CD8-positive, alpha-beta memory T cell (primary cell): Measurements from ENCODE around the gene PEX14. TPM values are rescaled to one million over a fixed set of nuclear protein-coding genes. Genes with fewer than 3 reads are reported as not detected.

Source experiments
- CTCF ChIA-PET: fragments of 350-600 bp; sonication (Branson Sonifier 250); formaldehyde crosslinking; loops from one replicate; lab custom pipeline; 2021; ENCODE audit warnings: antibody characterized with exemption; lab: Charles Lee
- POLR2A ChIA-PET: fragments of 350-600 bp; sonication (Branson Sonifier 250); formaldehyde crosslinking; loops from one replicate; lab custom pipeline; 2021; ENCODE audit warnings: antibody characterized with exemption; lab: Charles Lee
- DNase-seq, 5 donors: peaks; one replicate each; pipeline versions ENCODE4 v3.0.0 to v3.0.0-alpha.2; 2020 to 2022; ENCODE audit warnings: mixed read lengths in 1 of 5
- H3K27ac ChIP-seq: one replicate; pipeline ENCODE4 v1.7.0; 2013; ENCODE audit warnings: low read depth, mild to moderate bottlenecking, low read length, moderate library complexity
- H3K27me3 ChIP-seq: 2 replicates; pipeline ENCODE4 v1.7.0; 2013; ENCODE audit warnings: low read length, mild to moderate bottlenecking; ENCODE audit not compliant: insufficient read depth, poor library complexity, severe bottlenecking
- H3K36me3 ChIP-seq: 2 replicates; pipeline ENCODE4 v1.7.0; 2013; ENCODE audit warnings: mild to moderate bottlenecking, low read length, moderate library complexity; ENCODE audit not compliant: insufficient read depth
- H3K4me1 ChIP-seq: 2 replicates; pipeline ENCODE4 v1.7.0; 2013; ENCODE audit warnings: mild to moderate bottlenecking, low read length, moderate library complexity; ENCODE audit not compliant: insufficient read depth
- H3K4me3 ChIP-seq: 2 replicates; pipeline ENCODE4 v1.7.0; 2013; ENCODE audit warnings: mild to moderate bottlenecking, low read length
- H3K9me3 ChIP-seq: 2 replicates; pipeline ENCODE4 v1.7.0; 2013; ENCODE audit warnings: mild to moderate bottlenecking, low read length
- H3K27ac Mint-ChIP-seq, 8 donors: one replicate each; pipeline ENCODE4 v1.8.0; 2020 to 2021; ENCODE audit warnings: mixed read lengths in 8 of 8, mild to moderate bottlenecking in 6 of 8, inconsistent platforms in 3 of 8, moderate library complexity in 3 of 8
- H3K27me3 Mint-ChIP-seq, 2 donors: one replicate each; pipeline ENCODE4 v1.8.0; 2020 to 2021; ENCODE audit warnings: mixed read lengths in 2 of 2, mild to moderate bottlenecking in 1 of 2, moderate library complexity in 1 of 2
- H3K36me3 Mint-ChIP-seq, 3 donors: one replicate each; pipeline ENCODE4 v1.8.0; 2020 to 2021; ENCODE audit warnings: mixed read lengths in 3 of 3, inconsistent platforms in 1 of 3, mild to moderate bottlenecking in 1 of 3
- H3K4me1 Mint-ChIP-seq, 3 donors: one replicate each; pipeline ENCODE4 v1.8.0; 2020 to 2021; ENCODE audit warnings: mixed read lengths in 3 of 3, inconsistent platforms in 1 of 3, mild to moderate bottlenecking in 1 of 3
- H3K4me3 Mint-ChIP-seq, 7 donors: one replicate each; pipeline ENCODE4 v1.8.0; 2020 to 2021; ENCODE audit warnings: mixed read lengths in 7 of 7, mild to moderate bottlenecking in 6 of 7, moderate library complexity in 4 of 7, inconsistent platforms in 2 of 7
- H3K9me3 Mint-ChIP-seq, 5 donors: one replicate each; pipeline ENCODE4 v1.8.0; 2020 to 2022; ENCODE audit warnings: mixed read lengths in 5 of 5, mild to moderate bottlenecking in 3 of 5, moderate library complexity in 2 of 5, inconsistent platforms in 1 of 5
- polyA plus RNA-seq: library from polyadenylated mRNA; unstranded; fragments of 300-500 nt; fragmentation: Illumina TruSeq; gene quantifications from one replicate; pipeline ENCODE4 v1.2.3, GENCODE V29; 2021
- total RNA-seq, 2 experiments: library from RNA; stranded (reverse); gene quantifications; one replicate each; pipeline ENCODE4 v1.2.3, GENCODE V29; 2021

PEX14 gene
- total and polyA plus RNA-seq, 3 experiments from 2014 or later = 5.1 to 22.2 (median 18.2) TPM

DNA sequence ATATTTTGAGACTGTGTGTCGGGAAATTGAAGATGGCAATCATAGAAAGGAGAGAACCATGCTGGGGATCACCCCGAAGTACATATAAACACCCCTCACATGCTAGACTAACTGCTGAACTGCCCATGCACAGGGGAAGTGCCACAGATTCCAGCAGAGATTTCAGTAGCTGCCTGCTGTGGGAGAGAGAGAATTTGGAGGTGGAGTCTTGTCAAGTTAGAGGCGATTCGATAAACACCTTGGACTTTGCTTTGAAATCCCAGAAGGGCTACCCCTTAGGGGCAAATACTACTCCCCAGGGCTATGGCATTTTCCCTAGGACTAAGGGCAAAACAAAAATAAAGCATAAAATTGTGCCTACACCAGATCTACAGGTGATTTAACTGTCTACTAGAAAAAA lies 103.3 kb downstream of the PEX14 start:
- H3K9me3 ChIP-seq = no peaks in the 10 kb centered on the region
- no peak overlapping the region for H3K4me3 ChIP-seq
- Mint-ChIP-seq H3K9me3 (no peaks in the 10 kb centered on the region), H3K27ac (peak overlapping the region in 2 of 8 donors; percentile 26 to 87), H3K4me3 (no peak overlapping the region), H3K4me1 (peaks cover 0 to 7% (median 0%) of the 10 kb centered on the region in 3 donors), H3K36me3 (peaks cover 0 to 17% (median 5%) of the 10 kb centered on the region in 3 donors), H3K27me3 (no peaks in the 10 kb centered on the region)
- POLR2A ChIA-PET = no interaction called here
- DNase-seq = no peak
- no peak overlapping the region for H3K27ac ChIP-seq
- no peaks in the 10 kb centered on the region for H3K27me3 ChIP-seq
- H3K36me3 ChIP-seq = no peaks in the 10 kb centered on the region
- CTCF ChIA-PET = no interaction called here
- no peaks in the 10 kb centered on the region for H3K4me1 ChIP-seq

DNA sequence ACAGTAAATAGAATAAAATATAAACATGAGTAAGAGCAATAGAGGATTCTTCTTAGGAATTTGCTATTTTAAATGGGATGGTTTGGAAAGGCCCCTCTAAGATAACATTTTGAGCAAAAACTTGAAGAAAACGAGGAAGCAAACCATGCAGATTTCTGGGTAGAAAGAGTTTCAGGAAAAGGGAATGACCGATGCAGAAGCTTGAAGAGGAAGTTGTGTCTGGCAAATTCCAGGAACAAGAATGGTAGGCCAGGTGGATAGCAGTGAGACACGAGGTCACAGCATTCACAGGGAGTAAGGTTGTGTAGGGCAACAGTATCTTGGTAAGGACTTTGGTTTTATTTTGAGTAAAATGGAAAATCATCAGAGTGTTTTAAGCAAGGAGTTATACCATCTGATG lies 108.9 kb downstream of the PEX14 start:
- peaks cover 0 to 12% (median 2%) of the 10 kb centered on the region in 3 donors for H3K4me1 Mint-ChIP-seq
- ChIA-PET CTCF (no interaction called here), POLR2A (no interaction called here)
- no peak for DNase-seq
- H3K27ac ChIP-seq = no peak overlapping the region
- H3K27ac Mint-ChIP-seq = peak overlapping the region in 1 of 8 donors; percentile 13
- no peaks in the 10 kb centered on the region for H3K27me3 Mint-ChIP-seq
- no peak overlapping the region for H3K4me3 Mint-ChIP-seq
- H3K4me1 ChIP-seq = no peaks in the 10 kb centered on the region
- peaks cover 0 to 8% (median 7%) of the 10 kb centered on the region in 3 donors for H3K36me3 Mint-ChIP-seq
- no peaks in the 10 kb centered on the region for H3K9me3 ChIP-seq
- no peaks in the 10 kb centered on the region for H3K9me3 Mint-ChIP-seq
- H3K4me3 ChIP-seq = no peak overlapping the region
- no peaks in the 10 kb centered on the region for H3K36me3 ChIP-seq
- no peaks in the 10 kb centered on the region for H3K27me3 ChIP-seq

DNA sequence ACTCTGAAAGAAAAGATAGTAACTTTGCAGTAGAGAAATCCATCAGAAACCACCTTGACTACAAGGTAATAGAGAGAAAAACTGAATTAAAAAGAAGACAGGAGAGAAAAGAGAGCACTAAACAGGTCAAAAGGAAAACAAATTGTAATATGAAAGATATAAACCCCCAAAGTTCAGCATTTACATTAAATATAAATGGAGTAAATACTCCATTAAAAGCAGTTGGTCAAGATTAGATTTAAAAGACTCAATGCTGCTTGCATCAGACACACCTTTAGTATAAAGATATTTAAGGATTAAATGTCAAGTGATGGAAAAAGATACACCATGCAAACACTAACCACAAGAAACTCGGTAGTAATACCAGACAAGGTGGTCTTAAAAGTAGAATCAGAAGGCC lies 110.5 kb downstream of the PEX14 start:
- no peaks in the 10 kb centered on the region for H3K4me1 ChIP-seq
- H3K9me3 Mint-ChIP-seq = no peaks in the 10 kb centered on the region
- H3K4me3 Mint-ChIP-seq = no peak overlapping the region
- DNase-seq = no peak
- H3K27me3 ChIP-seq = no peaks in the 10 kb centered on the region
- H3K9me3 ChIP-seq = no peaks in the 10 kb centered on the region
- peaks cover 0 to 9% (median 2%) of the 10 kb centered on the region in 3 donors for H3K4me1 Mint-ChIP-seq
- H3K27me3 Mint-ChIP-seq = no peaks in the 10 kb centered on the region
- no peak overlapping the region for H3K27ac Mint-ChIP-seq
- no peaks in the 10 kb centered on the region for H3K36me3 ChIP-seq
- CTCF ChIA-PET = no interaction called here
- POLR2A ChIA-PET = no interaction called here
- H3K27ac ChIP-seq = no peak overlapping the region
- no peak overlapping the region for H3K4me3 ChIP-seq
- peaks cover 0 to 6% (median 5%) of the 10 kb centered on the region in 3 donors for H3K36me3 Mint-ChIP-seq

DNA sequence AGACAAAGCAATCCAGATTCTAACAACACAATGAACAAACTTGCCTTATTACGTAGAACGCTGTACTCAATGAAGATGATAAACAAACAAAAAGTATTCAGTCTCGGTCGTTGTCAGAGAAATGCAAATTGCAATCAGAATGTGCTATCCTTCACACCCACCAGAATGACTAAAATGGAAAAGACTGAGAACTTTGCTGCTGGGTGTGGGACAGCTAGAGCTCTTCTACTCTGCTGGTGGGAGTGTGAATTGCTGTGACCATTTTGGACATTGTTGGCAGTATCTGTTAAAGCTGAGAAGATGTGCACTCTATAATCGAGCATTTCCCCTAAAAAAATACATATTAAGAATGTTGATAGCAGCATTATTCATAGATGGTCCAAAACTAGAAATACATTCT lies 111.4 kb downstream of the PEX14 start:
- Histone ChIP-seq H3K36me3 (no peaks in the 10 kb centered on the region), H3K27ac (no peak overlapping the region), H3K4me3 (no peak overlapping the region), H3K4me1 (no peaks in the 10 kb centered on the region), H3K27me3 (no peaks in the 10 kb centered on the region), H3K9me3 (no peaks in the 10 kb centered on the region)
- Mint-ChIP-seq H3K4me1 (peaks cover 0 to 9% (median 2%) of the 10 kb centered on the region in 3 donors), H3K27me3 (no peaks in the 10 kb centered on the region), H3K4me3 (no peak overlapping the region), H3K9me3 (no peaks in the 10 kb centered on the region), H3K27ac (peak overlapping the region in 1 of 8 donors; percentile 28), H3K36me3 (peaks cover 0 to 5% (median 4%) of the 10 kb centered on the region in 3 donors)
- CTCF ChIA-PET = no interaction called here
- POLR2A ChIA-PET = no interaction called here
- no peak for DNase-seq

DNA sequence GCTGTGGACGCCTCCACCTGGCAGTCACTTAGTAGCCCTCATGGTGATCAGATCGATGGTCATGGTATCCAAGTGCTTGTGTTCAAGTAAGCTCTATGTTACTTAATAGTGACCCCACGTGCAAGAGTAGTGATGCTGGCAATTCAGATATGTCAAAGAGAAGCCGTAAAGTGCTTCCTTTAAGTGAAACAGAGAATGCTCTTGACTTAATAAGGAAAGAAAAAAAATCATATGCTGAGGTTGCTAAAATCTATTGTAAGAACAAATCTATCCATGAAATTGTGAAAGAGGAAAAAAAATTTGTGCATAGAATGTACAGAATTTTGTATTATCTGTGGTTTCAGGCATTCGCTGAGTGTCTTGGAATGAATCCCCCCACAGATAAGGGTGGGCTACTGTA lies 113.9 kb downstream of the PEX14 start:
- H3K4me3 ChIP-seq = no peak overlapping the region
- Mint-ChIP-seq H3K4me1 (peaks cover 0 to 13% (median 8%) of the 10 kb centered on the region in 3 donors), H3K4me3 (no peak overlapping the region), H3K36me3 (peaks cover 0 to 5% (median 2%) of the 10 kb centered on the region in 3 donors), H3K27ac (peak overlapping the region in 1 of 8 donors; percentile 57), H3K9me3 (no peaks in the 10 kb centered on the region), H3K27me3 (no peaks in the 10 kb centered on the region)
- no peaks in the 10 kb centered on the region for H3K4me1 ChIP-seq
- H3K9me3 ChIP-seq = no peaks in the 10 kb centered on the region
- no peak overlapping the region for H3K27ac ChIP-seq
- ChIA-PET CTCF (no interaction called here), POLR2A (no interaction called here)
- no peak for DNase-seq
- no peaks in the 10 kb centered on the region for H3K27me3 ChIP-seq
- no peaks in the 10 kb centered on the region for H3K36me3 ChIP-seq

DNA sequence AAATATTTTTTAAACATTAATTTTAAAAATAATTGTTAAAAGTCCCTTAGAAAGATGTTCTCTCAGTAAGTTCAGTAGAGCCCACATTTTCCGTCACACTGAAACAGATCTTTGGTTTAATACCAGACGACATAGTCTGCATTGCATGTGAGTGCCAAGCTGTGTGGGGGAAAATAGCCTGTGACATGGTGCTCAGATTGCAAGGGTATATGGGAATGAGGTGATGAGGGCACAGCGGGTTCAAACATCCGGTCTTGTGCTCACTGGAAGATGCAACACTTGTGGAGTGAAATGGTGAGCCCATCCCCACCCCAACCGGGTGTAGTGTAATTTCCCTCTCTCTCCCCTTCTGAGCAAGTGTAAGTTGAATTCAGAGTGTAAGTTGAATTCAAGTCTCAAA lies 114.3 kb downstream of the PEX14 start:
- no peak overlapping the region for H3K4me3 Mint-ChIP-seq
- no peaks in the 10 kb centered on the region for H3K27me3 Mint-ChIP-seq
- Histone ChIP-seq H3K9me3 (no peaks in the 10 kb centered on the region), H3K27ac (no peak overlapping the region), H3K4me3 (no peak overlapping the region), H3K36me3 (no peaks in the 10 kb centered on the region), H3K27me3 (no peaks in the 10 kb centered on the region), H3K4me1 (no peaks in the 10 kb centered on the region)
- ChIA-PET CTCF (no interaction called here), POLR2A (no interaction called here)
- DNase-seq = no peak
- H3K27ac Mint-ChIP-seq = no peak overlapping the region
- peaks cover 0 to 2% (median 2%) of the 10 kb centered on the region in 3 donors for H3K36me3 Mint-ChIP-seq
- H3K4me1 Mint-ChIP-seq = peaks cover 0 to 10% (median 8%) of the 10 kb centered on the region in 3 donors
- H3K9me3 Mint-ChIP-seq = no peaks in the 10 kb centered on the region

DNA sequence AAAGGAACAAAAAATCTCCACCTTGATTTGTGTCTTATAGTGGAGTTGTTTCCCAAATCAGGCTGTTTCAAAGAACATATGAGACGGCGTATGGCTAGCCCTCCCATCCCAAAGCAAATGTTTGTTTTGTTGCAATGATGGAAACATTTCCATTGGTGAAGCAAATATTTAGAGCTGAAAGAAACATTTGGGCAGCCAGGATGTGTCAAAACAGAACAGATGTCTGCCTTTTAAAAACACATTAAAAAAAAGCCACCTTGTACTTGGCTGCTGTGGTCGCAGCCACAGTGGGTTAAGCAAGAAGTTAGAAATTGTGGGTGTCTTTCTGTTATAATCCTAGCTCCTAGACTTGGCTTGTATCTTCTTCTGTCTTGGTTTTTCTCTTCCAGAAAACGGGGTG lies 116.3 kb downstream of the PEX14 start:
- H3K27me3 Mint-ChIP-seq = no peaks in the 10 kb centered on the region
- no peaks in the 10 kb centered on the region for H3K9me3 ChIP-seq
- H3K9me3 Mint-ChIP-seq = no peaks in the 10 kb centered on the region
- CTCF ChIA-PET = no interaction called here
- H3K36me3 Mint-ChIP-seq = peaks cover 0 to 1% (median 0%) of the 10 kb centered on the region in 3 donors
- peaks cover 0 to 8% (median 4%) of the 10 kb centered on the region in 3 donors for H3K4me1 Mint-ChIP-seq
- no peaks in the 10 kb centered on the region for H3K4me1 ChIP-seq
- H3K27ac ChIP-seq = no peak overlapping the region
- POLR2A ChIA-PET = no interaction called here
- no peaks in the 10 kb centered on the region for H3K27me3 ChIP-seq
- no peaks in the 10 kb centered on the region for H3K36me3 ChIP-seq
- H3K4me3 ChIP-seq = no peak overlapping the region
- DNase-seq = no peak
- H3K4me3 Mint-ChIP-seq = no peak overlapping the region
- no peak overlapping the region for H3K27ac Mint-ChIP-seq

DNA sequence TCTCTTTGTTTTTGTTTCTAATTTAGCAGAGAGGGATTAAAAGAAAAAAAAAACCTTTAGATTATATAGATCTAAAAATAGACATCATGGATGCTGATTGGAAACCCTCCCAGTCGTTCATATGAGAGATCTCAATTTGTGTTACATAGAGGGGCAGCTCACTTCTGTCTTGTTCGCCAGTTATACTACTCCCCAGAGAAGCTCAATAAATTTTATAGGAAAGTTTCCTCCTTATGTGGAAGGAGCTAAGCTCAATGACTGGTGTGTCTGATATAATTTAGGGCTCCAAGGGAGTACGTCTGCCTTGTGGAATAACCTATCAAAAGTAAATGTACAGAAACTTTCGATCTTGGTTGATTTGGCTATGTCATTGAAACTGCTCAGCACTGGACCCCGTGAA lies 117.6 kb downstream of the PEX14 start:
- H3K27ac Mint-ChIP-seq = no peak overlapping the region
- H3K36me3 Mint-ChIP-seq = peaks cover 0 to 1% (median 0%) of the 10 kb centered on the region in 3 donors
- Histone ChIP-seq H3K9me3 (no peaks in the 10 kb centered on the region), H3K27me3 (no peaks in the 10 kb centered on the region), H3K36me3 (no peaks in the 10 kb centered on the region), H3K4me3 (no peak overlapping the region), H3K27ac (no peak overlapping the region), H3K4me1 (no peaks in the 10 kb centered on the region)
- CTCF ChIA-PET = interaction anchor here (0.6 kb wide), 1 partner anchor 295 kb away, joined by 3 read pairs; no protein-coding TSS in a partner anchor
- no peak for DNase-seq
- no peaks in the 10 kb centered on the region for H3K9me3 Mint-ChIP-seq
- POLR2A ChIA-PET = no interaction called here
- no peaks in the 10 kb centered on the region for H3K27me3 Mint-ChIP-seq
- H3K4me1 Mint-ChIP-seq = peaks cover 0 to 6% (median 4%) of the 10 kb centered on the region in 3 donors
- H3K4me3 Mint-ChIP-seq = no peak overlapping the region
